Measurements from ENCODE around the gene NRCAM.

NRCAM gene

DNA sequence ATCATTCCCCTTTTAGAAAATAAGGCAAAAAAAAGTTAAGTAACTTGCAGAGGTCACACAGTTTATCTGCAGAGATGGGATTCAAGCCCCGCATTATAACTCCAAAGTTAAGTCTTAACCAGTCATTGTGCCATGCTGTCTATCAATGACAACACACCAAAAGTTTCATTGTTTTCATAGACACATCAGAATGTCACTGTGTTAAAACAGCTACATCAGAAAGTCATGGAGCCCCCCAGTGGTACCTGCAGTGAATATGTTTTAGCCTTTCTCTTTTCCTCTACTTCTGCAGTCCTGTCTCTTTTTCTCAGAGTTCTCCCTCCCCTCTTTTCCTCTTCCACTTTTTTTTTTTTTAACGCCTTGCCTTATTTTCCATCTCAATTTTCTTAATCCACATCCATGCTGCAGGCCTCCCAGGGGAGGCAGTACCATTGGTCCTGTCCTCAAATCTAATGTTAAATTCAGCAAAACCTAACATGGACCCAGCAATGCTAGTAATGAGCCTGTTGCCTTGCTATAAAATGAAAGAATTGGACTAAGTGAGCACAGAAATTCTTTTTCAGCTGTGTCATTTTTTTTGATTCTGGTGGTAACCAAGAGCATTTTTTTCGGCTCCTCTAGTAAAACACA is 3.8 kb upstream of the NRCAM start:
- DNase-seq (ENCODE audit: low spot score), result no peak

- no peak for DNase-seq (ENCODE audit: low spot score)
These were observed 1.6 kb upstream of the NRCAM start for GRCh38 chr7:108457871-108458270.

GRCh38 chr7:108456845-108457540 is 757 bp upstream of the NRCAM start:
- DNase-seq (ENCODE audit: low spot score), result no peak

DNA sequence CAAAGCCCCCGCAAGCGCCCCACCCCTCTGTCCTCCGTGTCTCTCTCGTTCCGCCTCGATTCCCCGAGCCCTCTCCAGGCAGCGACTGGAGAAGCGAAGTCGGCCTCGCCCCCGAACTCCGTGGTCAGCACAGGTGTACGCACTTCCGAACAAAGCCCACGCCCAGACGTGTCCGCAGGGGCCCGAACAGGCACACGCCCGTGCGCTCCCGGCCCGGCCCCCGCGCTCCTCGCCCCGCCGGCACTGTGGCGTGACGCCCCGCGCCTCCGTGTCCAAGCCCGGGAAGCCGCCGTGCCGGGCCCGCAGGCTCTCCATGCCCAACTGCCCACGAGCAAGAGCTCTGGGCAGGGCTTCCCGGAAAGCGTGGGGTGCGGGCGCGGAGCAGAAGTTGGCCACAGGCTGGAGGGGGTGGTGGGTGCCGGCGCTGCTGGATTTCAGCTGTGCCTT is 662 bp downstream of the NRCAM start:
- no peak for DNase-seq (ENCODE audit: low spot score)

DNA sequence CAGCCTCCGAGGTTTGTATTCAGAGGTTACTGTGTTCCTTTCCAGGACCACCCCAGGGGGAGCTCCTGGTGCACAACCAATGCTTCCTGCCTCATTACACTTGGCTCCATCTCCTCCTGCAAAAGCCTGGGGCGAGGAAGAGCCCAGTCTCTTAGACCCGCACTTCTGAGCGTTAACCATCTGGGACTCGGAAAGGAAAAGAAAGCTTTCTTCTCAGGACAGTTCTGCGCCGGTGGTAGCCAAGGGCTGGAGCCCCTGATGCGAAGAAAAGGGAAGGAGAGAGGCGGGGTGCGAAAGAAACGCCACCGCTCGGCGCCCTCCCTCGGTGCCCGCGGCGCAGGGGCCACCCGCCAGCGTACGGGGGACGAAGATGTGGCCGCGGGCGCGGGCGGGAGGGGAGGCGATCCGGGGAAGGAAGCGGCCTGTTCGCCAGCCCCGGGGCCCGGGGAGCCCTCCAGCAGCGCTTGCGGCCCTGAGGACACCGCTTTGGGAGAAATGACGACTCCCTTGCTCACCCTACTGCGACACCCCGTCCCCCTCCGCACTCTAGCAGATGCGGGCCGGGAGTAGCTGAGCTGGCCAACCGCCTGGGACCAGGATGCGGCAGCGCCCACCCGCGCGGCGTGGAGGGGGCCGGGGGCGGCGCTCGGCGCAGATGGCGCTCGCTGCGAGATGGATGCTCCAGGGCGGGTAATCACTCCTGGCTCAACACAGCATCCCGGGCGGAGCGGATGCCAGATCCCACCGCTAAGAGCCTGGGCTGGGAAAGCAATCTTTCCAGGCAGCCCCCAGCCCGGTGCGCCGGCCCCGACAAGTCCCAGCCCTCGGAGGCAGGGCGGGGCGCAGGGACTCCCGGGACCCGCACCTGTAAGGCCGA is 1.3 kb downstream of the NRCAM start:
- no peak for DNase-seq (ENCODE audit: low spot score)

GRCh38 chr7:108454317-108454673 is 1.9 kb downstream of the NRCAM start:
- no peak for DNase-seq (ENCODE audit: low spot score)

DNA sequence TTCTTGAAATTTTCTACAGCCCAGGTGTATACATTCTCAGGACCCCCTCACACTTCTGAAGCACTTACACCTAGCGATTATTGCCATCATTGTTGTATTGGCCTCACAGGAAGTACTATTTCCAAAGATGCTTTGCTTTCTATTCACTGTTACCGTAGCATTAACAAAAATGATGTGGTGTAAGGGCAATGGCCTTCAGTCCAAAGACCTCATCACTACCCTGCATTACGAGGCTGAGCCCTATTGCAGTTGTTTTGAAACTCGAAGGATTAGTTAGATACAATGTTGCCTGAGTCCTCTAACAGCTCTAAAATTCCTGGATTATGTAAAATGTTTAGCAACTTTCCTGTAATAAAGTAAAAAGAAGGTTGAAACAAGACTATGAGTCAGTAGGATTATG is 2.9 kb downstream of the NRCAM start:
- DNase-seq (ENCODE audit: low spot score), result no peak

DNA sequence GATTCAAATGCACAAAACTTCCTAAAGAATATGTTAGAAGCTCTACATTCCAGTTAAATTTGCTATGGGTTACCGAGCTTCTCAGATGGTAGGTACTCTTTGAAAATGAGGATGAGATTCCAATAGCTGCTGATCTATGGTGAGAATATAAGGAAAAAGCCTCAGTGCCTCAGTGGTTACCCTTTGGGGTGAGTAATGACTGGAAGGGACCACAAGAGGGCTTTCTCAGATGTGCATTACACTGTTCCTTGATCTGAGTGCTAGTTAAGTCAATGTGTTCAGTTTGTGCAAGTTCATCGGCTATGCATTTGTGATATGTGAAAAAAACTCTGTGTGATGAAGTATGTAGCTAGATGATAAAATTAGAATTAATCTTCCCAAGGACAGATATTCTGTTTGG is 3.5 kb downstream of the NRCAM start:
- DNase-seq (ENCODE audit: low spot score), result peak; percentile 9

GRCh38 chr7:108451296-108451848 is 4.9 kb downstream of the NRCAM start:
- no peak for DNase-seq (ENCODE audit: low spot score)

DNA sequence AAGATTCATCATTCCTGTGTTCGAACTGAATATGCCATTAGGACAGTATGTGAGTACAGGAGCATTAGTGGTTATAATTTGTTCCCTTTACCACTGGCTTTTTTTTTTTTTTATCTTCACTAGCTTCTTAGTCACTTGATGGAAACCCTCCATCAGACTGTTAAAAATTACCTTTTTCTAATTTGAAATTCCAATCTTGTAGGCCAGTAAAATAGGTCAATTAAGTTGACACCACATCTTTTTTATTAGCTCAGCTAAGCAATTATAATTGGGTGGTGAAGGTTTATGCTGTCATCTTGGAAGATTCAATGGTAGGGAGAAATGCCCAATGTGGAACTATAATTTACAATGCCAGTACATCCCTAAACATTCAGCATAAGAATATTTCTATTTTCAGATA is 6.1 kb downstream of the NRCAM start:
- DNase-seq (ENCODE audit: low spot score), result no peak

GRCh38 chr7:108449521-108449920 is 6.7 kb downstream of the NRCAM start:
- DNase-seq (ENCODE audit: low spot score), result no peak

DNA sequence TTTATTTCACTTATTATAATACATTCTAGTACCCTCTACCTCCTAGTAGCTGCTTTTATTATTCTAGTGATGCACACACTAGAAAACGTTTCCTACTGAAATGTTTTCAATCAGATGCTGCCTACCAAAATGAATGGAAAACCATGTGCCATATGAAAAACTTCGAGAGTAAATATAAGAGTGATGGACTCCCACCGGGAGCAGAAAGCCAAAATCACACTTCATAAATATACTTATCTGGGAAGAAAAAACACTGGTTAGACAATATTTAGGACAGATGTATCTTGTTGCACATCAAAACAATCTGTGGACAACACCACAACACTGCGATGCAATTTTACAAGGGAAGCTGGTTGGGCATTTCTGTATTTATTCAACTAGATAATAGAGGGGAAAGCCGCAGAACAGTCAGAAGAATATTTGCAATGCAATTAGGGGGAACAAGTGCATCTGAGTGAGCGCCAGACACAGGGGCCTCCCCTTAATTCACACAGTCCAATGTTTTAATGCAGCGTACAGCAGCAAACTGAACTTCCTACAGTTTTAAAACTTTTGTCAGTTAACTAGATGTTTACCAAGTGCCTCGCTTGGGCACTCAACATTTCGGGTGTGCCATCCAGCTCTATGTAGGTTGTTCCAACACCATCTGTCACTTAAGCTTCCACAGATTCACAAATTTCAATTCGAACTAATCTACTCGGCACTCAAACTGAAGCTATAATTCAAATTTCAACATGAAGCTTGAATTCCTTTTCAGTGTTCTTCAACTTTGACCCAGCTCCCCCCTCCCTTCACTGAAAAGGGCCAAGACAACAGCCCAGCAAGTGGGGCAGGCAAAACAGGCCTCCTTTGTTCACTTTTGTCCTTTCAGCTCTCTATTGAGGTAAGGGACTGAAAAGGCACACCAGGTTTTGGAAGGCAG is 7.4 kb downstream of the NRCAM start:
- no peak for DNase-seq (ENCODE audit: low spot score)

DNA sequence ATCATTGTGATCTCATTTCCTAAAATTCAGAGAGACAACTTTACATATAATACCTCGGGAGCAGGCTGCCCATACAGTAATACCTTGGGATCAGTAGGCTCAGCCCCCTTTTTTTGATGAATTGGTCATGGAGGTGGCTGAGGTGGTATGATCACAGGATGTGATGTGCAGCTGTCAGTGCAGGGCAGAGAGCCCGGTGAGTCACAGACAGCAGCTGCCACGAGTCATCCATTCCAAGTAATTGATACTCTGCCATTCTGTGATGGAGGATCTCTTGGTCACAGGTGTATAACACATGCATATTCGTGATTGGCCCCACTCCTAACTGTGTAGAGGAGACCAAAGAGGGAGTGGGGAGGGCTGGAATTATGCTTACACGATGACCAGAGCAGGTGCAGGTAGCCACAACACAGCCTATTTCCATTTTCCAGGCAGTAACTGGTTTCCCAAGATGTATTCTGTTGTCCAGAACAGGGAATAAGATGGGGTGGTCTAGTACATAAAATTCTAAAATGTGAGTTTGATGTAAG is 14.1 kb downstream of the NRCAM start:
- no peak for DNase-seq (ENCODE audit: low spot score)

- DNase-seq (ENCODE audit: low spot score), result no peak
These were observed 14.8 kb downstream of the NRCAM start for GRCh38 chr7:108441392-108441955.

DNA sequence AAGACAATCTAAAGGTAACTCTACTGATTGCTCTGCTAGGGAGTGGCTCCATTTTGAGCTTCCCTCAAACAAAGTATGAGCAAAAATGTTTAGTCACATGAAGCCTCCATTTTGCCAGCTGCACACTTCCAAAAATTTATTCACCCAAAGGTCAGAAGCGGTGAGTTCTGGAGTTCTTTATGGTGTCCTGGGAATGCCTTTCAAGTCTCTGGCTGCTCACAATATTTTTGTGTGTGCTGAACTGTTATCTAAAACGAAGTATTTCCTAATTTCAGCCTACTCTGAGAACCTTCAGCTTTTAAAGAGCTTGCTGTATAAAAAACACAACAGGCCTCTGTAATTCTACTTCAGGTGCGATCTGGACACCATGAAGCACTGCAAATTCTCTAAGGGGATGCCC is 15.6 kb downstream of the NRCAM start:
- no peak for DNase-seq (ENCODE audit: low spot score)

DNA sequence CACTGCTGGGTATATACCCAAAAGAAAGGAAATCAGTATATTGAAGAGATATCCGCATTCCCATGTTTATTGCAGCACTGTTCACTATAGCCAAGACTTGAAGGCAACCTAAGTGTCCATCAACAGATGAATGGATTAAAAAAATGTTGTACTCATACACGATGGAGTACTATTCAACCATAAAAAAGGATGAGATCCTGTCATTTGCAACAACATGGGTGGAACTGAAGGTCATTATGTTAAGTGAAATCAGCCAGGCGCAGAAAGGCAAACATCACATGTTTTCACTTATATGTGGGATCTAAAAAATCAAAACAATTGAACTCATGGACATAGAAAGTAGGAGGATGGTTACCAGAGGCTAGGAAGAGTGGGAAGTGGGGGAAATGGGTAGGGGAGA is 19.3 kb downstream of the NRCAM start:
- DNase-seq (ENCODE audit: low spot score), result no peak

DNA sequence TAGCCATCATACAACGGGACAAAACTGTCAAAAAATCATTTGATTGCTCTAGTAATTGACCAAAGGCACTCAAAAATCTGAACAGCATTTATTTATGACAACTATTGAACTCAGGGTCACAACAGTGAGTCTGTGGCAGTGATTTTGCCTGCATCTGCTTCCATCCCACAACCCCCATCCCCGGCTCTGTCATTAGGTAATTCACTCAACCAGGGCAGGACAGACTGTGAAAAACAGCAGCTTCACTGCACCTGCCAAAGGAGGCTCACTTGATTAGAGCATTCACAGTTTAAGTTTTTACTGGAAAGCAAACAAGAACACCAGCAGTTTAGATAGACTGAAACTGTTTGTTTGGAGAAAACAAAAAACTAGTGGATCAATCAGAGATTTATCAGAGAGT is 22.2 kb downstream of the NRCAM start:
- no peak for DNase-seq (ENCODE audit: low spot score)

DNA sequence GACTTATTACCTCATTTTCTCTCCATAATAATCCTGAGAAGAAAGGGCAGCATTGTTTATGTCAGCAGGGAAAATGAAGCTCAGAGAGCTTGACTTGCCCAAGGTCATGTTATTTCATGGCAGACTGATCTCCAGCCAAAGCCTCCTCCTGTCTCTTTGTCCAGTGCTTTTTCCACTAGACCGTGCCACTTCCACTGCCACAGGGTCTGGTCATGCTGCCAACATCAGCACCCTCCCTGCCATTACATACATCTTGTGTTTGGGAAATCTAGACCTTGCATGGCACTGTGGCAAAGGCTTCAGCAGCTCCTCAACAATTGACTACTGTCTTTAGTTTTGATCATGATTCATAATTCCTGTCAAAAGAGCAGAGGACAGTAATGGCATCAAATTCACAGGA is 25.1 kb downstream of the NRCAM start:
- no peak for DNase-seq (ENCODE audit: low spot score)

GRCh38 chr7:108430664-108431063 is 25.6 kb downstream of the NRCAM start:
- DNase-seq (ENCODE audit: low spot score), result no peak

- DNase-seq (ENCODE audit: low spot score), result no peak
These were observed 28.5 kb downstream of the NRCAM start for GRCh38 chr7:108427766-108428165.

DNA sequence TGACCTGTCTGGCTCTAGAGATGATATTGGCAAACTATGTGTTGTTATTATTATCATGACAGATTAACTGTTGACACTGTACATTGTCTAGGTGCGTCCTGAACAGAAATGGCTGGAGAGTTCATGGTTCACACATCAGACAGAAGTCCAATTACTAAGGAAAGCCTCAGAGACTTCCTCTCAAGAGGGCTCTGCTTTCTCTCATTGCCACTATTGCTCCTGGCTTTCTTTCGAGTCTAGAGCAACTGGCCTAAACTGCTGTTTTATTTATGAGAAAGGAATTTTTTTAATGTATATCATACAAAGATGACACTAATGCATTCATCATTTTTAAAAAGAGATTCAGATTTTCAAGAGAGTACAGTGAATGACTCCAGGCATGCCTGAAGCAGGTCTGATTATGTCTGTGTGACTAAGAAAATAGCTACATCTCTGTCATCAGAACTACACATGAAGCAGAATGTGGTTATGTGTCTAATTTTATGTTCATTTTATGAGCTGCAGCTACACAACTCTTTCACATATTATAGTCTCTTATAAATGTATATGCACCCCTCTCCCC is 30.4 kb downstream of the NRCAM start:
- DNase-seq (ENCODE audit: low spot score), result no peak

Data from hematopoietic multipotent progenitor cell treated with erythropoietin and hydrocortisone succinate and interleukin-3 and kit ligand, for 15 days (in vitro differentiated cells).